GM12892 (cell line): ENCODE data around the gene TBL1X.

Experiments
- POLR2AphosphoS5 ChIP-seq: IDR thresholded peaks from 2 replicates; pipeline ENCODE4 v1.6.1; 2011; ENCODE audit warnings: low read depth, low read length, control low read depth
- TAF1 ChIP-seq: IDR thresholded peaks from 2 replicates; pipeline ENCODE4 v1.6.1; 2011; ENCODE audit warnings: low read depth, mild to moderate bottlenecking, control low read depth, low read length, borderline replicate concordance

DNA sequence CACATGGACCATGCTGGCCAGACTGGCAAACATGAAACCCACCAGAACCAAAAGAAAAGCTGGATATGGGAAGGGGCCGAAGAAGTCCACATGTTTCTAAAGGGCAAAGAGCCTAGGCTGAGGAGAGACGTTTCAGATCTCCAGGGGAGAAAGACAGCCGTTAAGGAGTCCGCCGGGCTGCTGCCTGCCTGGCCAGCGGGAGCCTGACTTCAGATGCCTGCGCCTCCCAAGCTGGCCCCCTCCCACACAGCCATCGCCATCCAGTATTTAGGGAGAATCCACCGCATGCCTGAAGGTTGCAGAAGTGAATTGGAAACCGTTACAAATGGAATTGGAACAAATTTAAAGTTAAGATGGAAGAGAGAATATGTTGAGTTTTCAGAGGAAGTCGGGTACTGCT lies 2.9 kb downstream of the TBL1X start:
- no peak for TF ChIP-seq TAF1
- TF ChIP-seq POLR2AphosphoS5: no peak
